Glutamatergic neuron (in vitro differentiated cells): ENCODE data around the gene MEIS3. TPM values are rescaled to one million over a fixed set of nuclear protein-coding genes. Genes with fewer than 3 reads are reported as not detected.
"Not testable (repeated sequence)": the region's sequence is repeated elsewhere in the genome, so short reads cannot be mapped to it uniquely, and the experiment has no call there.

Experiments used
- DNase-seq: peaks from one replicate; pipeline ENCODE4 v3.0.0; 2022
- H3K27ac Mint-ChIP-seq: one replicate; pipeline ENCODE4 v1.8.0; 2020; ENCODE audit warnings: mild to moderate bottlenecking, mixed read lengths, inconsistent platforms; ENCODE audit not compliant: unreplicated experiment
- H3K27me3 Mint-ChIP-seq: one replicate; pipeline ENCODE4 v1.8.0; 2020; ENCODE audit warnings: mild to moderate bottlenecking, moderate library complexity, mixed read lengths, inconsistent platforms; ENCODE audit not compliant: unreplicated experiment
- H3K36me3 Mint-ChIP-seq: one replicate; pipeline ENCODE4 v1.8.0; 2020; ENCODE audit warnings: mild to moderate bottlenecking, mixed read lengths, inconsistent platforms; ENCODE audit not compliant: unreplicated experiment
- H3K4me1 Mint-ChIP-seq: one replicate; pipeline ENCODE4 v1.8.0; 2020; ENCODE audit warnings: mild to moderate bottlenecking, low read depth, mixed read lengths, inconsistent platforms; ENCODE audit not compliant: unreplicated experiment
- H3K4me3 Mint-ChIP-seq: one replicate; pipeline ENCODE4 v1.8.0; 2020; ENCODE audit warnings: mild to moderate bottlenecking, mixed read lengths, inconsistent platforms; ENCODE audit not compliant: unreplicated experiment
- H3K9me3 Mint-ChIP-seq: one replicate; pipeline ENCODE4 v1.8.0; 2020; ENCODE audit warnings: mild to moderate bottlenecking, moderate library complexity, mixed read lengths, inconsistent platforms; ENCODE audit not compliant: unreplicated experiment
- total RNA-seq: library from RNA; stranded (reverse); fragmentation: NEBNext Ultra II Directional; extraction: Animal tissue kit (Norgen Biotek cat#: 25700); gene quantifications from one replicate; pipeline ENCODE4 v1.2.1, GENCODE V29; 2021; ENCODE audit not compliant: unreplicated experiment
- TF ChIP-seq, protein P1 (sequence below): fragments of 200-600 bp; sonication (generic); IDR thresholded peaks from one replicate; pipeline ENCODE4 v1.5.0; 2021; ENCODE audit not compliant: partially characterized antibody, unreplicated experiment

The MEIS3 gene
- total RNA-seq, 1 donor from 2014 or later = 255 TPM

DNA sequence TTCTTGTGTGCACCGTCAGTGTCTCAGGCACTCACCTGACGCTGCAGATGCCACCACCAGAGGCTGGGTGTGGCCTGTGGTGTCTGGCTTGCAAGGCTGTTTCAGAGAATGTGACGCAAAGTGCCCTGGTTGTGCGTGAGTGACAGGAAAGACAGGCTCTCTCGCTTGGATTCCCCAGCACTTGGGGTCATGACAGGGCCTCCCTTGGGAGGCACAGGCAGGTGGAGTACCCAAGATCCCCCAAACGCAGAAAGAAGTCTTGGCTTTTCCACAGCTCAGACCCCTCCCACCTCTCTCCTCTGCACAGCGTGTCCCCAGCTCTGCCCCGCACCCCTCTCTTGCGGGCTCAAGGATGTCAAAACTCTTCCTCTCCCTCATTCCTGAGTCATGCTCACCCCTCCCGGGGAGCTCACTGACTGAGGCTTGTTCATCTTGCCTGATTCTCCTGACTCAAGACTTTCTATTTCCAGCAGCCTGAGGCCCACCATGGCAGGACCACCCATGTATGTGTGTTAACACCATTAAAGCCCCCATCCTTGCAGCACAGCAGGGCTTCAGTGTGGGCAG, 49.2 kb downstream of the MEIS3 start:
- DNase-seq = no peak
- Mint-ChIP-seq H3K27me3 (peaks cover 16% of the 10 kb centered on the region), H3K4me1 (peaks cover 15% of the 10 kb centered on the region), H3K36me3 (peaks cover 5% of the 10 kb centered on the region), H3K4me3 (peak overlapping the region; percentile 69), H3K9me3 (no peaks in the 10 kb centered on the region), H3K27ac (peak overlapping the region; percentile 60)
- TF ChIP-seq, protein P1, sequence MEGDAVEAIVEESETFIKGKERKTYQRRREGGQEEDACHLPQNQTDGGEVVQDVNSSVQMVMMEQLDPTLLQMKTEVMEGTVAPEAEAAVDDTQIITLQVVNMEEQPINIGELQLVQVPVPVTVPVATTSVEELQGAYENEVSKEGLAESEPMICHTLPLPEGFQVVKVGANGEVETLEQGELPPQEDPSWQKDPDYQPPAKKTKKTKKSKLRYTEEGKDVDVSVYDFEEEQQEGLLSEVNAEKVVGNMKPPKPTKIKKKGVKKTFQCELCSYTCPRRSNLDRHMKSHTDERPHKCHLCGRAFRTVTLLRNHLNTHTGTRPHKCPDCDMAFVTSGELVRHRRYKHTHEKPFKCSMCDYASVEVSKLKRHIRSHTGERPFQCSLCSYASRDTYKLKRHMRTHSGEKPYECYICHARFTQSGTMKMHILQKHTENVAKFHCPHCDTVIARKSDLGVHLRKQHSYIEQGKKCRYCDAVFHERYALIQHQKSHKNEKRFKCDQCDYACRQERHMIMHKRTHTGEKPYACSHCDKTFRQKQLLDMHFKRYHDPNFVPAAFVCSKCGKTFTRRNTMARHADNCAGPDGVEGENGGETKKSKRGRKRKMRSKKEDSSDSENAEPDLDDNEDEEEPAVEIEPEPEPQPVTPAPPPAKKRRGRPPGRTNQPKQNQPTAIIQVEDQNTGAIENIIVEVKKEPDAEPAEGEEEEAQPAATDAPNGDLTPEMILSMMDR = no peak

DNA sequence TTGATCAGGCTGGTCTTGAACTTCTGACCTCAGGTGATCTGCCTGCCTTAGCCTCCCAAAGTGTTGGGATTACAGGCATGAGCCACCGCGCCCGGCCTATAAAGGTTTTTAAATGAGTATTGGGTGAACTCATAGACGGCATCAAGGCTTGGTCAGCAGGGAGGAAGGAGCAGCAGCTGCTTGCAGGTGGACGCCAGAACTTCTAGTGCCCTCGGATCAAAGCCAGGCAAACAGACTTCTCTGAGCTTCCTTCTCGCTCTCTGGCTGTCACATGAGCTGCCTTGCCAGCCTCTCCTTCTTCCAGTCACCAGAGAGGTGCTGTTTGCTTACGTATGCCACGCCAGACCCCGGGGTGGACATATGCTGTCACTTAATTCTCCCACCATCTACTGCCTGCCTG, 53.9 kb downstream of the MEIS3 start:
- peaks cover 15% of the 10 kb centered on the region for H3K4me1 Mint-ChIP-seq
- DNase-seq, H3K9me3 Mint-ChIP-seq, H3K36me3 Mint-ChIP-seq, H3K27ac Mint-ChIP-seq: not testable (repeated sequence)
- H3K4me3 Mint-ChIP-seq = peak overlapping the region; percentile 52
- H3K27me3 Mint-ChIP-seq = peaks cover 14% of the 10 kb centered on the region

DNA sequence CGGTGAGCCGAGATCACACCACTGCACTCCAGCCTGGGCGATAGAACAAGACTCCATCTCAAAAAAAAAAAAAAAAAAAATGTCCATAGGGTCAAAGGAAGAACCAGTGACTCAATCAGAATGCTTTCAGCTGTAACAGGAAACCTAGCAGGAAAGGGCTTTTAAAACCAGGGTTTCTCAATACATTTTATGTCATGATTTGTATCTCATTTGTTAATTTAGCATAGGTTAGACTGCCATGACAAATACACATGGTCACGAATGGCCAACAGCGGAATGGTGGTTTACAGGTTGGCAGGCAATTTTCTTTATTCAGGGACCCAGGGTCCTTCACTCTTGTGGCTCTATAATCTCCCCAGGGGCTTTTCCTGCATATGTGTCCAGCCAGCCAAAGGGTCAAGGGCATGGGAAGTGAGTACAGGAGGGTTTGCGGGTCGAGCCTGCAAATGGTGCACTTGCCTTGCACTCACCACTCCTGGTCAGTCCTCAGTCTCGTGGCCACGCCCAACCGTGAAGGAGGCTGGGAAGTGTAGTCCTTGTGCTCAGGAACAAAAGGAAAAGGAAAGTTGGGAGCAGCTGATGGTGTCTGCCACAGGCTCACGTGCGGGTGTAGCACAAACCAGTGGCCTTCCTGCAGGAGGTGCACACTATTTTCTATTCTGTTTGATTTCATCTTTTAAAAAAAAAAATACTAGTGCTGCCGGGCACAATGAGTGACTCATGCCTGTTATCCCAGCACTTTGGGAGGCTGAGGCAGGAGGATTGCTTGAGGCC, 55.4 kb downstream of the MEIS3 start:
- Mint-ChIP-seq H3K4me1 (peaks cover 2% of the 10 kb centered on the region), H3K27me3 (peaks cover 8% of the 10 kb centered on the region), H3K36me3 (no peaks in the 10 kb centered on the region), H3K9me3 (peaks cover 2% of the 10 kb centered on the region), H3K4me3 (no peak overlapping the region), H3K27ac (no peak overlapping the region)
- TF ChIP-seq, protein P1 = no peak
- peak; percentile 47 for DNase-seq

DNA sequence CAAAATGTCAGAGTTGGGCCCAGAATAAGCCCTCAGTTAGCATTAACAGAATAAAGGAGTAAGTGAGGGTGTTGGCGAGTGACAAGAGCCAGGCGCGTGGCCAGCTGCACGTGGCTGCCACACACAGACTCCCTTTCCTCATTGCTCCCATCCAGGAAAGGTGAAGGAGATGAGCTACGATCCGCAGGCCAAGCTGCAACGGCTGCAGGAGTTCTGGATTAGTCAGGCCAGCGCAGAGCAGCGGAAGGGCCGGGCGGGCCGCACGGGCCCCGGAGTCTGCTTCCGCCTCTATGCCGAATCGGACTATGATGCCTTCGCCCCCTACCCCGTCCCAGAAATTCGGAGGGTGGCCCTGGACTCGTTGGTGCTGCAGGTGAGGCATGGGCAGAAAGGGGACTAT, 57.0 kb downstream of the MEIS3 start:
- TF ChIP-seq, protein P1 = no peak
- Mint-ChIP-seq H3K4me1 (peaks cover 2% of the 10 kb centered on the region), H3K36me3 (no peaks in the 10 kb centered on the region), H3K27me3 (peaks cover 8% of the 10 kb centered on the region), H3K27ac (no peak overlapping the region), H3K9me3 (peaks cover 2% of the 10 kb centered on the region), H3K4me3 (no peak overlapping the region)
- DNase-seq = no peak

DNA sequence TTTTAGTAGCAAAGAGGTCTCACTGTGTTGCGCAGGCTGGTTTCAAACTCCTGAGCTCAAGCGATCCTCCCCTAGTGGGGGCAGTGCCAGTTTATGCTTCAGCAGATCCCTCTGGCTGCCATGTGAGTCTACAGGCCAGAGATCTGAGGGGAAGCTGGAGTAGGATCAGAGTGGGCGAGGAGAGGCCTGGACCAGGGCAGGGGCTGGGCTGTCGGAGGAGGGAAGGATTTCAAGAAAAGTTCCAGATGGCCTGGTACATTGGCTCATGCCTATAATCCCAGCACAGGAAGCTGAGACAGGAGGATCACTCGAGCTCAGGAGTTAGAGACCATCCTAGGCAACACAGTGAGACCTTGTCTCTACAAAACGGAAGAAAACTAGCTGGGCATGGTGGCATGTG, 60.4 kb downstream of the MEIS3 start:
- H3K4me1 Mint-ChIP-seq = no peaks in the 10 kb centered on the region
- H3K36me3 Mint-ChIP-seq = peaks cover 4% of the 10 kb centered on the region
- TF ChIP-seq, protein P1 = no peak
- peaks cover 1% of the 10 kb centered on the region for H3K9me3 Mint-ChIP-seq
- peaks cover 9% of the 10 kb centered on the region for H3K27me3 Mint-ChIP-seq
- no peak for DNase-seq
- no peak overlapping the region for H3K4me3 Mint-ChIP-seq
- no peak overlapping the region for H3K27ac Mint-ChIP-seq
